ENCODE measurements around the gene ARMH2. TPM values are rescaled to one million over a fixed set of nuclear protein-coding genes. Genes with fewer than 3 reads are reported as not detected.

The ARMH2 gene
- total and polyA plus RNA-seq, 10 of the 15 experiments (the other 5 are each of a cell fraction or from before 2014, with no cell fraction given): 0.18 to 0.46 TPM; not detected in 8

DNA sequence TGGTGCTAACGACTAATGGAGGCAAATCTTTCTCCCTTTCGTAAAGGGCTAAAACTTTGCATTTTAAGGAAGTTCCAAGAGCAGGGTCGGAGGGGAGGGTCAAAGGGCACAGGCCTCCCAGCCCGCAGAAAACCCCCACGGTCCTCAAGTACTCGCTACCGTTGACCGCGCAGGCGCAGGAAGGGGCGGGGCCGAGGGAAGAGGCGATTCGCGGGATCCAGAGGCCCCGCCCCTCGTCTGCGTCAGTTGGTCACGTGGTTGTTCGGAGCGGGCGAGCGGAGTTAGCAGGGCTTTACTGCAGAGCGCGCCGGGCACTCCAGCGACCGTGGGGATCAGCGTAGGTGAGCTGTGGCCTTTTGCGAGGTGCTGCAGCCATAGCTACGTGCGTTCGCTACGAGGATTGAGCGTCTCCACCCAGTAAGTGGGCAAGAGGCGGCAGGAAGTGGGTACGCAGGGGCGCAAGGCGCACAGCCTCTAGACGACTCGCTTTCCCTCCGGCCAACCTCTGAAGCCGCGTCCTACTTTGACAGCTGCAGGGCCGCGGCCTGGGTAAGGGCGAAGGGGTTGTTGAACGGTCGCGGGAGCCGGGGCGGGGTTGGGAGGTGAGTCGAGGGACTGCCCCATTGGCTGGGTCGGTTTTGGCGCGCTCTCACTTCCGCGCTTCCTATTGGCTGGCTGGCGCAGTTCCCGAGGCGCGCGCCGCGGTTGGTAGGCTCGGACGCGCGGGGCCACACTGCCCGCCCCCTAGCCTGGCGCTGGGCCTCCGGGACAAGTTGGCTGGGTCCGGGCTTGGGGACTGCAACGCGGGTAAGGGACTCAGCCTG is 23.8 kb downstream of the ARMH2 start, which contains the start of gene GMNN (continued):
- TF ChIP-seq ZNF217 (IDR thresholded peaks at IDR 0.05): no peak
- 0 out of 2 replicates have a peak, but pooled peaks have one; percentile 6 for TF ChIP-seq TCF3 (IDR thresholded peaks at IDR 0.05; ENCODE audit: borderline replicate concordance, insufficient read depth, low read depth, low read length)
- TF ChIP-seq ASH2L (IDR thresholded peaks at IDR 0.05; ENCODE audit: borderline replicate concordance, low read depth): peak; percentile 59; the same call in 1 of the 2 replicates
- 0 out of 2 replicates have a peak, but pooled peaks have one; percentile 36 for TF ChIP-seq RFX5 (IDR thresholded peaks at IDR 0.05; ENCODE audit: low read depth, low read length)
- peak; percentile 9 for TF ChIP-seq RELA (IDR thresholded peaks at IDR 0.05; ENCODE audit: borderline replicate concordance, partially characterized antibody)
- no peak; the same call in 1 of the 2 replicates for TF ChIP-seq FOXM1 (IDR thresholded peaks at IDR 0.05; ENCODE audit: low read depth, low read length)
- TF ChIP-seq SIN3A (IDR thresholded peaks at IDR 0.05; ENCODE audit: low read depth, low read length): peak; percentile 67; the same call in 1 of the 2 replicates
- peak; percentile 87; the same call in 1 of the 2 replicates for TF ChIP-seq CHD1 (IDR thresholded peaks at IDR 0.05; ENCODE audit: low read depth, low read length)
- no peak for TF ChIP-seq BCL11A (IDR thresholded peaks at IDR 0.05; ENCODE audit: low read depth, low read length)
- peak; percentile 25 for TF ChIP-seq MEF2B (IDR thresholded peaks at IDR 0.05; ENCODE audit: partially characterized antibody, poor library complexity, severe bottlenecking)
- no peak for TF ChIP-seq EP300 (IDR thresholded peaks at IDR 0.05; ENCODE audit: borderline replicate concordance in 1 of 2, control insufficient read depth in 1 of 2, low read depth in 2 of 2, low read length in 2 of 2)
- TF ChIP-seq, protein P1, sequence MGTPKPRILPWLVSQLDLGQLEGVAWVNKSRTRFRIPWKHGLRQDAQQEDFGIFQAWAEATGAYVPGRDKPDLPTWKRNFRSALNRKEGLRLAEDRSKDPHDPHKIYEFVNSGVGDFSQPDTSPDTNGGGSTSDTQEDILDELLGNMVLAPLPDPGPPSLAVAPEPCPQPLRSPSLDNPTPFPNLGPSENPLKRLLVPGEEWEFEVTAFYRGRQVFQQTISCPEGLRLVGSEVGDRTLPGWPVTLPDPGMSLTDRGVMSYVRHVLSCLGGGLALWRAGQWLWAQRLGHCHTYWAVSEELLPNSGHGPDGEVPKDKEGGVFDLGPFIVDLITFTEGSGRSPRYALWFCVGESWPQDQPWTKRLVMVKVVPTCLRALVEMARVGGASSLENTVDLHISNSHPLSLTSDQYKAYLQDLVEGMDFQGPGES (IDR thresholded peaks at IDR 0.05): peak; percentile 66; the same call in 1 of the 2 replicates
- TF ChIP-seq HDGF (IDR thresholded peaks at IDR 0.05): peak; percentile 63; the same call in 1 of the 2 replicates
- TF ChIP-seq, protein P2, sequence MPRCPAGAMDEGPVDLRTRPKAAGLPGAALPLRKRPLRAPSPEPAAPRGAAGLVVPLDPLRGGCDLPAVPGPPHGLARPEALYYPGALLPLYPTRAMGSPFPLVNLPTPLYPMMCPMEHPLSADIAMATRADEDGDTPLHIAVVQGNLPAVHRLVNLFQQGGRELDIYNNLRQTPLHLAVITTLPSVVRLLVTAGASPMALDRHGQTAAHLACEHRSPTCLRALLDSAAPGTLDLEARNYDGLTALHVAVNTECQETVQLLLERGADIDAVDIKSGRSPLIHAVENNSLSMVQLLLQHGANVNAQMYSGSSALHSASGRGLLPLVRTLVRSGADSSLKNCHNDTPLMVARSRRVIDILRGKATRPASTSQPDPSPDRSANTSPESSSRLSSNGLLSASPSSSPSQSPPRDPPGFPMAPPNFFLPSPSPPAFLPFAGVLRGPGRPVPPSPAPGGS (IDR thresholded peaks at IDR 0.05; ENCODE audit: borderline replicate concordance, insufficient read depth, low read depth, low read length, poor library complexity, severe bottlenecking): no peak
- peak; percentile 99 for TF ChIP-seq RB1 (IDR thresholded peaks at IDR 0.05; ENCODE audit: borderline replicate concordance)
- peak; percentile 37; the same call in 1 of the 2 replicates for TF ChIP-seq IRF4 (IDR thresholded peaks at IDR 0.05; ENCODE audit: low read depth, low read length)
- TF ChIP-seq MTA3 (IDR thresholded peaks at IDR 0.05; ENCODE audit: borderline replicate concordance, low read length): no peak
- TF ChIP-seq JUND (IDR thresholded peaks at IDR 0.05; ENCODE audit: low read depth, low read length): no peak
- TF ChIP-seq SPI1 (IDR thresholded peaks at IDR 0.05; ENCODE audit: borderline replicate concordance, insufficient read depth, low read depth, low read length): 0 out of 2 replicates have a peak, but pooled peaks have one; percentile 10
- no peak for TF ChIP-seq ESRRA (IDR thresholded peaks at IDR 0.05; ENCODE audit: low read length)
- TF ChIP-seq, protein P3, sequence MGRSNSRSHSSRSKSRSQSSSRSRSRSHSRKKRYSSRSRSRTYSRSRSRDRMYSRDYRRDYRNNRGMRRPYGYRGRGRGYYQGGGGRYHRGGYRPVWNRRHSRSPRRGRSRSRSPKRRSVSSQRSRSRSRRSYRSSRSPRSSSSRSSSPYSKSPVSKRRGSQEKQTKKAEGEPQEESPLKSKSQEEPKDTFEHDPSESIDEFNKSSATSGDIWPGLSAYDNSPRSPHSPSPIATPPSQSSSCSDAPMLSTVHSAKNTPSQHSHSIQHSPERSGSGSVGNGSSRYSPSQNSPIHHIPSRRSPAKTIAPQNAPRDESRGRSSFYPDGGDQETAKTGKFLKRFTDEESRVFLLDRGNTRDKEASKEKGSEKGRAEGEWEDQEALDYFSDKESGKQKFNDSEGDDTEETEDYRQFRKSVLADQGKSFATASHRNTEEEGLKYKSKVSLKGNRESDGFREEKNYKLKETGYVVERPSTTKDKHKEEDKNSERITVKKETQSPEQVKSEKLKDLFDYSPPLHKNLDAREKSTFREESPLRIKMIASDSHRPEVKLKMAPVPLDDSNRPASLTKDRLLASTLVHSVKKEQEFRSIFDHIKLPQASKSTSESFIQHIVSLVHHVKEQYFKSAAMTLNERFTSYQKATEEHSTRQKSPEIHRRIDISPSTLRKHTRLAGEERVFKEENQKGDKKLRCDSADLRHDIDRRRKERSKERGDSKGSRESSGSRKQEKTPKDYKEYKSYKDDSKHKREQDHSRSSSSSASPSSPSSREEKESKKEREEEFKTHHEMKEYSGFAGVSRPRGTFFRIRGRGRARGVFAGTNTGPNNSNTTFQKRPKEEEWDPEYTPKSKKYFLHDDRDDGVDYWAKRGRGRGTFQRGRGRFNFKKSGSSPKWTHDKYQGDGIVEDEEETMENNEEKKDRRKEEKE (IDR thresholded peaks at IDR 0.05): no peak
- peak; percentile 61; the same call in 1 of the 2 replicates for TF ChIP-seq BACH1 (IDR thresholded peaks at IDR 0.05; ENCODE audit: borderline replicate concordance)
- peak; percentile 87 for TF ChIP-seq DPF2 (IDR thresholded peaks at IDR 0.05)
- TF ChIP-seq NR2C2 (IDR thresholded peaks at IDR 0.05; ENCODE audit: borderline replicate concordance, control insufficient read depth, insufficient read length, low read depth): no peak
- TF ChIP-seq POLR2A (IDR thresholded peaks at IDR 0.05; ENCODE audit: low read depth, low read length): peak; percentile 96
- peak; percentile 77 for TF ChIP-seq CREB1 (IDR thresholded peaks at IDR 0.05; ENCODE audit: low read depth)

Data from GM12878 (cell line).